Measurements from ENCODE around the gene AFG1L.
A peak's percentile ranks its signal among the peaks of the same experiment; 100 is the strongest.

Gene AFG1L

DNA sequence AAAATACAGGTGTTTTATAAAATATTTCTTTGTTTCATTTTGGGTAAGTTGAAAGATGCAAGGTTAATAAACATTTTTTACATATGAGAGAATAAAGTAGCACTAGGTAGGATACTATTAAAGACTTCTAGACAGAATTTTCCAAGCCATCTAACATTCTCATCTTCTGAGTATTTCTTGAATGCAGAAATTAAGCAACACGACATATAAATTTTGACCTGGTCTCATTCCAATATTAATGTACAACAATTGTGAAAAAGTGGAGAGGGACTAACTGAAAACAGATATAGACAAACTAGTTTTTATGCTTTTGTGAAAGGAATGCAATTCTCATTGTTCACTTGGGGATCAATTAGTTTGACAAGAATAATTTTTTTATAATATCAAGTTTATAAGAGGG is 254.4 kb downstream of the AFG1L start:
- TF ChIP-seq, protein P1, sequence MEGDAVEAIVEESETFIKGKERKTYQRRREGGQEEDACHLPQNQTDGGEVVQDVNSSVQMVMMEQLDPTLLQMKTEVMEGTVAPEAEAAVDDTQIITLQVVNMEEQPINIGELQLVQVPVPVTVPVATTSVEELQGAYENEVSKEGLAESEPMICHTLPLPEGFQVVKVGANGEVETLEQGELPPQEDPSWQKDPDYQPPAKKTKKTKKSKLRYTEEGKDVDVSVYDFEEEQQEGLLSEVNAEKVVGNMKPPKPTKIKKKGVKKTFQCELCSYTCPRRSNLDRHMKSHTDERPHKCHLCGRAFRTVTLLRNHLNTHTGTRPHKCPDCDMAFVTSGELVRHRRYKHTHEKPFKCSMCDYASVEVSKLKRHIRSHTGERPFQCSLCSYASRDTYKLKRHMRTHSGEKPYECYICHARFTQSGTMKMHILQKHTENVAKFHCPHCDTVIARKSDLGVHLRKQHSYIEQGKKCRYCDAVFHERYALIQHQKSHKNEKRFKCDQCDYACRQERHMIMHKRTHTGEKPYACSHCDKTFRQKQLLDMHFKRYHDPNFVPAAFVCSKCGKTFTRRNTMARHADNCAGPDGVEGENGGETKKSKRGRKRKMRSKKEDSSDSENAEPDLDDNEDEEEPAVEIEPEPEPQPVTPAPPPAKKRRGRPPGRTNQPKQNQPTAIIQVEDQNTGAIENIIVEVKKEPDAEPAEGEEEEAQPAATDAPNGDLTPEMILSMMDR (IDR thresholded peaks at IDR 0.05; ENCODE audit: low read depth, low read length) = no peak
- no peak overlapping the region for H3K4me3 ChIP-seq (ENCODE audit: low read depth, low read length)

GRCh38 chr6:108549741-108550140 is 254.9 kb downstream of the AFG1L start:
- TF ChIP-seq, protein P1 (IDR thresholded peaks at IDR 0.05; ENCODE audit: low read depth, low read length) = no peak
- no peak overlapping the region for H3K4me3 ChIP-seq (ENCODE audit: low read depth, low read length)

DNA sequence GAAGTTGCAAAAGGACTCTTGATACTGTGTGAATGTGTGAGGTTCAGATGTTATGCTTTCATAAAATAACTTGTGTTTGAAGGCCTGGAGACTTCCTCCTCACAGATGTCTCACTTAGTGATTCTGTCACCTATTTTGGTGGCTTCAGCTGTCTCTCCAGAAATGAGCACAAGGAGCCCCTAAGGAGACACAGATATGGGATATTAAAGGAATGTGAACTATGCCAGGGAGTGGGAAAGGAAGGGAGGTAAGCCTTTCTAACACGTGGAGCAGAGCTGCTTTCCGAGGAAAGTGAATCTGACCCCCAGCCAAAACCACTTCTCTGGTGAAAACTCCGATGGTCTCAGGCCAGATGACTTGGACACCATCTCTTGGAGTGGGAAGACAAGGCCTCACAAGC is 255.4 kb downstream of the AFG1L start:
- TF ChIP-seq, protein P1 (IDR thresholded peaks at IDR 0.05; ENCODE audit: low read depth, low read length) = no peak

DNA sequence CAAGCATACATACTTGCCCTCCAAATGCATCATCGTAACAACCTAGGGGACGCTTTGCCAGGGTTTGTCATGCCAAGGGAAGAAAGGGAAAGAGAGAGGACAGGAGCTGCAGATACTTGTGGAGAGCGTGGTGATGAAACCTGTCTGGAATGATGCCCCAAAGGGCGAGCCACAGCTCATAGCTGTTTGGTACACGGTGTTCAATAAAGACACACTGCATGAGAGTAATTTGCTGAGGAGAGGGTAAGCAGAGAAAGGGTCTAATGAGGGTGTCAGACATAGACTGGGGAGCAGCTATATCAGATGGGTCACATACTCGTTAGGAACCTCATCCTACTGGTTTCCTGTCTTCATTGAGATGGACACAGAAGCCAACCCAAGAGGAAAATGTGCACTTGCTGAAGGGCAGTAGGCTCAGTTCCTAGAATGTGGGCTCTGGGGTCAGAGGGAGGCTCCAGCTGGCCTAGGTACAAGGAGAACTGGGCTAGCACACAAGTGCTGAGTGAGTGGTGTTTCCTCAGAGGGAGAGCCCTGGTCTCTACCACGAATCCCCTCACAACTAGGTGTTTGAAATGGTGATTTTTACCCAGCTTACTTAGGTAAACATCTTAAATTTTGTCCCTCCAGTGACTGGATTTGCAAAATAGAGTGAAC is 260.7 kb downstream of the AFG1L start:
- no peak overlapping the region for H3K4me3 ChIP-seq (ENCODE audit: low read depth, low read length)
- TF ChIP-seq, protein P1 (IDR thresholded peaks at IDR 0.05; ENCODE audit: low read depth, low read length) = no peak

More for the DNA sequence above, 255.4 kb downstream of the AFG1L start:
- H3K4me3 ChIP-seq (ENCODE audit: low read depth, low read length) = no peak overlapping the region

GRCh38 chr6:108556250-108556649 is 261.4 kb downstream of the AFG1L start:
- no peak overlapping the region for H3K4me3 ChIP-seq (ENCODE audit: low read depth, low read length)
- TF ChIP-seq, protein P1 (IDR thresholded peaks at IDR 0.05; ENCODE audit: low read depth, low read length) = no peak

DNA sequence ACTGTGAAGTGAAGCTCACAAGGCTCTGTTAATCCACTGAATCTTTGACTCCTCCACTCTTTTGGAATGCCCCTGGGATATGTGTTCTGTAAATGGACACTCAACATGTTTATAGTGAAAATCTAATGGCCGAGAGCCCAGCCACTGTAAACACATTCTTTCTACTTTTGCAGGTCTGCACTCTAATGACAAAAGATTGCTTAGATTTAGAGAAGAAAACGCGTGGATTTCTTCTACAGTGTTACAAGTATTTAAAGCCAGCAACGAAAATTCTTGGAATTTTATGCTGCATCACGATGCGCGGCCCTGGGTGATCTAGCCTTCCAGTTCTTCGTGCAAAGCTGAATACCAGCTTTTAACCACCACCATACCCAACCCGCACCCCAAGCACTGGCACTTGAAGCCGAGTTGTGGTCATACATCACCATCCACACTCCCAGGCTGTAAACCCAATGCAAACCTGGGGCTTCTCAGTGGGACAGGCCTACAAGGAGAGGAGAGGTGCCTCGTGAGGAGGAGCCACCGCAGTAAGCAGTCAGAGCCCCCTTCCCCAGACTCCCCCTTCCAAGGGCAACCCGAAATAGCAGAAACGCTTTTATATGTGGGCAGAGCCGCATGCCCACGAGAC is 262.1 kb downstream of the AFG1L start:
- TF ChIP-seq, protein P1 (IDR thresholded peaks at IDR 0.05; ENCODE audit: low read depth, low read length) = no peak
- H3K4me3 ChIP-seq (ENCODE audit: low read depth, low read length) = peak overlapping the region; percentile 68

All from WI38 (cell line).